Lung (tissue), 12 donors: ENCODE results near the gene WDR88. TPM values are rescaled to one million over a fixed set of nuclear protein-coding genes. Genes with fewer than 3 reads are reported as not detected.

Experiments
- ATAC-seq: fragments of 200-7000 bp; cut with Tn5 transposase; one replicate; pipeline ENCODE4 v1.9.1; 2020; ENCODE audit warnings: moderate number of reproducible peaks; ENCODE audit not compliant: insufficient read depth, low FRiP score
- DNase-seq, 3 donors: peaks; one replicate each; pipeline ENCODE4 v3.0.0-alpha.2; 2013 to 2017
- H3K27ac ChIP-seq, 2 donors: one replicate each; pipeline ENCODE4 v1.5.1; 2013; ENCODE audit warnings: mild to moderate bottlenecking in 2 of 2, moderate library complexity in 2 of 2, control low read depth in 1 of 2, inconsistent platforms in 1 of 2, low read depth in 1 of 2, low read length in 1 of 2
- H3K27me3 ChIP-seq, 3 donors: one replicate each; pipeline ENCODE4 v1.5.1; 2013; ENCODE audit warnings: low read length in 2 of 3; ENCODE audit not compliant: control insufficient read depth in 3 of 3, insufficient read depth in 3 of 3
- H3K36me3 ChIP-seq, 4 donors: one replicate each; pipeline ENCODE4 v1.5.1; 2013; ENCODE audit warnings: low read length in 4 of 4, mild to moderate bottlenecking in 1 of 4, moderate library complexity in 1 of 4; ENCODE audit not compliant: control insufficient read depth in 4 of 4, insufficient read depth in 4 of 4
- H3K4me1 ChIP-seq, 5 donors: one replicate each; pipeline ENCODE4 v1.5.1; 2013; ENCODE audit warnings: low read length in 5 of 5, mild to moderate bottlenecking in 2 of 5, moderate library complexity in 1 of 5; ENCODE audit not compliant: control insufficient read depth in 5 of 5, insufficient read depth in 5 of 5
- H3K4me3 ChIP-seq: one replicate; pipeline ENCODE4 v1.5.1; 2013; ENCODE audit warnings: mild to moderate bottlenecking, control low read depth, moderate library complexity
- H3K9ac ChIP-seq, 2 donors: one replicate each; pipeline ENCODE4 v1.5.1; 2013; ENCODE audit warnings: low read length in 2 of 2, control low read depth in 1 of 2; ENCODE audit not compliant: insufficient read depth in 1 of 2
- H3K9me3 ChIP-seq, 4 donors: one replicate each; pipeline ENCODE4 v1.5.1; 2013; ENCODE audit warnings: low read length in 3 of 4, mild to moderate bottlenecking in 1 of 4, moderate library complexity in 1 of 4; ENCODE audit not compliant: control insufficient read depth in 4 of 4, insufficient read depth in 3 of 4
- WGBS, 2 donors: extraction: QIAGEN DNeasy Blood & Tissue Kit; methylation state at CpG; one replicate each; pipeline ENCODE4 v1.1.7; 2013; 5-methylcytosine and 5-hydroxymethylcytosine counted together
- polyA plus RNA-seq, 2 donors: library from polyadenylated mRNA; stranded (reverse); fragments of 200-250 nt; gene quantifications; one replicate each; pipeline ENCODE4 v1.2.1, GENCODE V29; 2013
- total RNA-seq, 2 donors: library from RNA; depleted of rRNA in 1 of 2; stranded (reverse); fragments of >200 nt in 1 of 2; gene quantifications; one replicate each; pipeline ENCODE4 v1.2.1, GENCODE V29; 2014 to 2021
- TF ChIP-seq, protein P1 (sequence below): IDR thresholded peaks from 2 replicates; pipeline ENCODE4 v1.5.1; 2012; ENCODE audit warnings: mild to moderate bottlenecking; ENCODE audit errors: control extremely low read depth, extremely low read depth
- donor health status: control.
- donor health status: control.
- donor health status: Bipolar disorder and iron deficiency.
- donor health status: healthy.
- donor health status: DM: yes; HTN: yes; CAD: no.

Gene WDR88
- total and polyA plus RNA-seq, 4 donors = not detected

DNA sequence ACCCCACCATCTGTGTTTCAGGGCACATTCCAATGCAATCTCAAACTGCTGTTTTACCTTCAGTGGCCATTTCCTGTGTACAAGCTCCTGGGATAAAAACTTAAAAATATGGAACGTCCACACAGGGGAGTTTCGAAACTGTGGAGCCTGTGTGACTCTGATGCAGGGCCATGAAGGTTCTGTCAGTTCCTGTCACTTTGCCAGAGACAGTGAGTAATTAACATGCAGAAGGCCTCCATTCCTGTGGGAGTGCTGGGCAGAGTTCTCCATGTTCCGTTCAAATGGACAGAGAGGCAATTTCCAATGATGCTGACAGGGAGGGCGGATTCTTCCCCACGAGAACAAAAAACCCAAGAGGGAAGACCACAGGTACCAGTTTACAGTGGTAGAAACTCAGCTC is 24.4 kb downstream of the WDR88 start:
- TF ChIP-seq, protein P1, sequence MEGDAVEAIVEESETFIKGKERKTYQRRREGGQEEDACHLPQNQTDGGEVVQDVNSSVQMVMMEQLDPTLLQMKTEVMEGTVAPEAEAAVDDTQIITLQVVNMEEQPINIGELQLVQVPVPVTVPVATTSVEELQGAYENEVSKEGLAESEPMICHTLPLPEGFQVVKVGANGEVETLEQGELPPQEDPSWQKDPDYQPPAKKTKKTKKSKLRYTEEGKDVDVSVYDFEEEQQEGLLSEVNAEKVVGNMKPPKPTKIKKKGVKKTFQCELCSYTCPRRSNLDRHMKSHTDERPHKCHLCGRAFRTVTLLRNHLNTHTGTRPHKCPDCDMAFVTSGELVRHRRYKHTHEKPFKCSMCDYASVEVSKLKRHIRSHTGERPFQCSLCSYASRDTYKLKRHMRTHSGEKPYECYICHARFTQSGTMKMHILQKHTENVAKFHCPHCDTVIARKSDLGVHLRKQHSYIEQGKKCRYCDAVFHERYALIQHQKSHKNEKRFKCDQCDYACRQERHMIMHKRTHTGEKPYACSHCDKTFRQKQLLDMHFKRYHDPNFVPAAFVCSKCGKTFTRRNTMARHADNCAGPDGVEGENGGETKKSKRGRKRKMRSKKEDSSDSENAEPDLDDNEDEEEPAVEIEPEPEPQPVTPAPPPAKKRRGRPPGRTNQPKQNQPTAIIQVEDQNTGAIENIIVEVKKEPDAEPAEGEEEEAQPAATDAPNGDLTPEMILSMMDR = no peak
- no peak overlapping the region for H3K27ac ChIP-seq
- ATAC-seq (no peak), DNase-seq (no peak)
- H3K4me3 ChIP-seq = no peak overlapping the region
- no peaks in the 10 kb centered on the region for H3K9me3 ChIP-seq
- H3K36me3 ChIP-seq = no peaks in the 10 kb centered on the region
- peaks cover 0 to 5% (median 0%) of the 10 kb centered on the region in 5 donors for H3K4me1 ChIP-seq
- no peak overlapping the region for H3K9ac ChIP-seq
- WGBS, 2 donors = 66 to 72% methylated on average over 5 of the region's 5 CpGs
- no peaks in the 10 kb centered on the region for H3K27me3 ChIP-seq

DNA sequence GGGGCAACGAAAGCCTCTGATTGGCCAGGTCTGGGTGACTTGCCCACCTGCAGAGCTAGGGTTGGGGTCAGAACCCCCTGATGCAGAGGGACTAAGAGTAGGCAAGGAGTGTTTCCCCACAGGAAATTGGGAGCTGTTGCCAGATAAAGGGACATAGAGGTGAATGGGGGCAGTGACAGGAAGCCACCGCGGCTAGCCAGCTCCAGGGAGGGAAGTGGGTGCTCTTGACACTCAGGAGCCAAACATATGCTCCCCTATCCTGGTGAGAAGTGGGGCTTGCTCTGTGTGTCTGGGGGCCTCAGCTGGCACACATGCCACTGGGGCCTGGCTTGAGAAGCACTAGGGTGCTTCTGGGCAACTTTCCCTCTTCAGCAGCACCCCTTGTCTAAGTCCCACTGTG is 26.0 kb downstream of the WDR88 start:
- no peak for ATAC-seq
- WGBS, 2 donors = 42 to 44% methylated on average over 3 of the region's 3 CpGs
- no peak for DNase-seq
- Histone ChIP-seq H3K9ac (no peak overlapping the region), H3K4me3 (no peak overlapping the region), H3K27me3 (no peaks in the 10 kb centered on the region), H3K4me1 (peaks cover 0 to 5% (median 0%) of the 10 kb centered on the region in 5 donors), H3K9me3 (no peaks in the 10 kb centered on the region), H3K36me3 (no peaks in the 10 kb centered on the region), H3K27ac (no peak overlapping the region)
- TF ChIP-seq, protein P1 = no peak

DNA sequence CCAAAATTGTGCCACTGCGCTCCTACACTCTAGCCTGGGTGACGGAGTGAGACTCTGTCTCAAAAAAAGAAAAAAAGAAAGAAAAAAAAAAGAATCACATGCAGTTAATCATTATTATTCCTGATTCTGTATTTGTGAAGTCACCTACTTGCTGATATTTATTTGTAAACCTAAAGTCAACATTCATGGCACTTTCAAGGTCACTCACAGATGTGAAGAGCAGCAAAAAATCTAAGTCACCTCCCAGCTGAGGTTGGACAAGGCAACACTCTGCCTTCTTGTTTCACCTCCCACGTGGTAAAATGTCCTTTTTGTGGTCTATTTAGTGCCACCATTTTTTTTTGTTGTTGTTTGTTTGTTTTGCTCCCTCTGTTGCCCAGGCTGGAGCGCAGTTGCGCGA is 26.5 kb downstream of the WDR88 start:
- Histone ChIP-seq H3K27ac (no peak overlapping the region), H3K9ac (no peak overlapping the region), H3K9me3 (no peaks in the 10 kb centered on the region), H3K4me3 (no peak overlapping the region), H3K36me3 (no peaks in the 10 kb centered on the region), H3K27me3 (no peaks in the 10 kb centered on the region), H3K4me1 (peaks cover 0 to 5% (median 0%) of the 10 kb centered on the region in 5 donors)
- 85 to 87% methylated on average over 6 of the region's 6 CpGs for WGBS, 2 donors
- DNase-seq = no peak
- ATAC-seq = no peak
- TF ChIP-seq, protein P1 = no peak

DNA sequence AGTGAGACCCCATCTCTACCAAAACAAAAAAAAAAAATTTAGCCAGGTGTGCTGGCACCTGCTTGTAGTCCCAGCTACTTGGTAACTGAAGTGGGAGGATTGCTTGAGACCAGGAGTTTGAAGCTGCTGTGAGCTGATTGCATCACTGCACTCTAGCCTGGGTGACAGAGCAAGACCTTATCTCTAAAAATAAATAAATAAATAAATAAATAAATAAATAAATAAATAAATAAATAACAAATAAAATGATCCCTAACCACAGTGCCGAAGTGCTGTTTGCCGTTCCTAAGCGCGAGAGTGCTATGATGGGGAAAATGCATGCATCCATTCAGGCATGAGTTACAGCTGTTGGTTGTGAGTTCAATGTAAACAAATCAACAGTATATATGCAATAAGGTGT is 27.2 kb downstream of the WDR88 start:
- TF ChIP-seq, protein P1 = no peak
- Histone ChIP-seq H3K36me3 (no peaks in the 10 kb centered on the region), H3K27me3 (no peaks in the 10 kb centered on the region), H3K4me3 (no peak overlapping the region), H3K27ac (no peak overlapping the region), H3K9ac (no peak overlapping the region), H3K4me1 (peaks cover 0 to 5% (median 0%) of the 10 kb centered on the region in 5 donors), H3K9me3 (no peaks in the 10 kb centered on the region)
- ATAC-seq = no peak
- no peak for DNase-seq
- 97 to 99% methylated on average over 4 of the region's 4 CpGs for WGBS, 2 donors
